Neuron (in vitro differentiated cells): Measurements from ENCODE around the gene ZFP64.
A peak's percentile ranks its signal among the peaks of the same experiment; 100 is the strongest.

Source experiments
- H2AFZ ChIP-seq: one replicate; pipeline ENCODE4 v1.6.1; 2013; ENCODE audit warnings: low read depth, mild to moderate bottlenecking, inconsistent platforms, low read length, moderate library complexity
- H3K27me3 ChIP-seq: one replicate; pipeline ENCODE4 v1.6.1; 2013; ENCODE audit warnings: low read length; ENCODE audit not compliant: insufficient read depth
- H3K36me3 ChIP-seq: one replicate; pipeline ENCODE4 v1.6.1; 2013; ENCODE audit warnings: low read length; ENCODE audit not compliant: insufficient read depth
- H3K4me1 ChIP-seq: one replicate; pipeline ENCODE4 v1.6.1; 2013; ENCODE audit warnings: low read length; ENCODE audit not compliant: insufficient read depth
- H3K4me3 ChIP-seq: 2 replicates; pipeline ENCODE4 v1.5.1; 2013; ENCODE audit warnings: mild to moderate bottlenecking, low read length, moderate library complexity
- H3K9me3 ChIP-seq: one replicate; pipeline ENCODE4 v1.6.1; 2013; ENCODE audit warnings: low read length

Gene ZFP64

DNA sequence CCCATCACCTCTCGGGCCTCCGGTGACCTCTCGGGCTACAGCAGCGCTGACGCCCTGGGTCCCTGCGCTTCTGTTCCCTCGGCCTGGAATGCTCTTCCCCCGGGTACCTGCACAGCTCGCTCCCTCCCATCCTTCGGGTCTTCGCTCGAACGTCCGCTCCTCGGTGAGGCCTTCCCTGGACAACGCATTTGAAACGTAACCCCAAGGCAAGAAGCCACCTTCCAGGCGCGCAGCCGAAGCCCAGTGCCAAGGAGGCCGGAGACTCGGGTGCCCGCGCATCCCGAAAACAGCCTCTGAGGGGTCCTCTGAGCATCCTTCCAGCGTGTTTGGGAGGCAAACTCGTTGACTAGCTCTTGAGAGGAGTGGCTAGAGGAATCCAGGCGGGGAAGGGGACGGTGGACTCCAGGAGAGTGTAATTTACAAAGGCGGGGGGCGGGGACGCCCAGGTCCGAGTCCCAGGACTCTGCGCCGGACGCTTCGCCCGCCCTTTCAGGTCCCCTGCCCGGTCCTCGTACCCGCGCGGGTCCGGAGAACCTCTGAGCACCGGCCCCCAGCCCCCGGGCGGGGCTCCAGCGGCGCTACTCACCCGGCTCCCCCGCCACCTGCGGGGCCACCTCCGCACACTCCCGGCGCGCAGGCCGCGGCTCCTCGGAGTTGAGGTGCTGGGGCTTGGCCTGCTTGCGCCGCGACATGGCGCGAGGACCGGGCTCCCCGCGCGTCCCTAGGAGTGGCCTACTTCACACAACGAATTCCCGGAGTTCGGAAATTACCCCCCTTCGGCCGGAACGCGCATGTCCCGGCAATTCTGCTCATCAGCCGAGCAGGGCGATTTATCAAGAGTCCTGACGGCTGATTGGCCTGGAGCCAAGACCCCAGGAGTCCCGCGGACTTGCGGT lies 86.8 kb downstream of the ZFP64 start:
- Histone ChIP-seq H3K9me3 (no peaks in the 10 kb centered on the region), H3K27me3 (no peaks in the 10 kb centered on the region), H3K4me1 (peaks cover 5% of the 10 kb centered on the region), H2AFZ (peak overlapping the region; percentile 60), H3K4me3 (peak overlapping the region; percentile 60), H3K36me3 (no peaks in the 10 kb centered on the region)

DNA sequence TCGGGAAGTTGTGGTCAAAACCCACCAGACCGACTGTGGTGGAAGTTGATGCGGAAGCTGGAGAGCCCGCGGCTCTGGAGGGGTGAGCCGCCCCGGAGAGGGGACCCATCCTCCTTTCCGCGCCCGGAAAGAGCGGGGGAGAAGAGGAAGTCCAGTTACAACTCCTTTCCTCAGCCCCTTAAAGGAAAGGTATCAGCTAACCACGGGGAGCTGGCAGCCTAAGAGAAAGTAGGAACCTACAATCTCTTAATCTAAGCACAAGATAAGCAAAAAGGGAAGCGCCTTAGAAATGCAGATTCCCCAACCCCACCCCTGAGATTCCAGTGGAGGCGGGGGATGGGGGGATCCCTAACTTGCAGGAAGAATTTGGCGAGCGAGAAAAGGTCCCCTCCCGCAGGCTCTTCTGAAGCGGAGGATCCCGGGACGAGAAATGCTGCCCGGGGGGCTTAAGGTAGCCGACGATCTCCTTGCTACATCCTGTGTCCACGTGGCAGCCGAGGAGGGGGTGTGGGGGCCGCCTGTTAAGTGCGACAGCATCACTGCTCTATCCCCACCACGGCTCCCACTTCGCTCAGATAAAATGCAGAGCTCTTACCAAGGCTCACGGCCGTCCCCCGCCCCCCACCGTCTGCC lies 87.5 kb downstream of the ZFP64 start:
- Histone ChIP-seq H3K4me1 (peaks cover 5% of the 10 kb centered on the region), H3K36me3 (no peaks in the 10 kb centered on the region), H3K27me3 (no peaks in the 10 kb centered on the region), H2AFZ (peak overlapping the region; percentile 60), H3K9me3 (no peaks in the 10 kb centered on the region), H3K4me3 (peak overlapping the region; percentile 60)

DNA sequence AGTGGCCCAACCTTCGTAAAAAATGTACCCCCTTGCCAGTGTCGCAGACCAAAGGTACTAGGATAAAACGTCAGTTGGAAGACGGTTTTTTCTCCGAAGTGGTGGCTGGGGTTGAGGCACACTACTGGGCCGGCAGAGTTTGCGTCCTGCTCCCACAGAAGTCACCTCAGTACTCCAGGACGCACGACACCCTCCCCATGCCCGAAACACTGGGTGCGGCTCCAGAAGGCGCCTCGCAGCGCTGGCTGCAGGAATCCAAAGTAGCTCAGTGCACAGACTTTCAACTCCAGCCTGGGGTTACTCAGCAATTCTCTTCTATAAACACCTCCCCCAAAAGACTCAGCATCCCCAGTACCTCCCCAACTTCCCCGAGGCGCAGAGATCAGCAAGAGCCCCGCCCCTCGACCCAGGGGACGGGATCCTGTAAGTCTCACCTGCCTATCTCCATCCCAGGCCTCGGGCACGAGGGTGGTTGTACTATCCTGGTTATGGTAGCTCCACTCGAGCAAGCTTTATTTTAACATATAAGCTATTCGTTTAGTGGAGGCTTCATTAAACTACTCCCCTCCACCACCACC lies 88.2 kb downstream of the ZFP64 start:
- Histone ChIP-seq H3K27me3 (no peaks in the 10 kb centered on the region), H3K4me1 (peaks cover 5% of the 10 kb centered on the region), H2AFZ (peak overlapping the region; percentile 60), H3K4me3 (peak overlapping the region; percentile 60), H3K9me3 (no peaks in the 10 kb centered on the region), H3K36me3 (no peaks in the 10 kb centered on the region)

DNA sequence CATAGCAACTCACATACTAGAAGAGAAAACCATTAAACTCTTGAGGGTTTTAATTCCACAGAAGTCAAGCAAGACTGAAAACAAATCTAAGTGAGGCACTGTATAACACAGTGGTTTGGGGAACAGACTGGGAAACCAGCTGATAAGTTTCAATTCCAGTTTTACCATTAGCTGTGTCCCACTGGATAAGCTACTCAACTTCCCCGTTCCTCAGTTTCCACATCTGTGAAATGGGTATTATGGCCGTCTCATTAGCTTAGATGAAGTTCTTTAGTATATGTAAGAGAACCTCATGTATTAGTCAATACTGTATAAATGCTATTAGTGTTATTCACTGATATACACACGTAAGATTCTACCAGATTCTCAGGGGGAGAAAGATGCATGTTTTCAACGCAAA lies 89.0 kb downstream of the ZFP64 start:
- Histone ChIP-seq H2AFZ (no peak overlapping the region), H3K36me3 (no peaks in the 10 kb centered on the region), H3K9me3 (no peaks in the 10 kb centered on the region), H3K4me3 (no peak overlapping the region), H3K27me3 (no peaks in the 10 kb centered on the region), H3K4me1 (peaks cover 5% of the 10 kb centered on the region)

DNA sequence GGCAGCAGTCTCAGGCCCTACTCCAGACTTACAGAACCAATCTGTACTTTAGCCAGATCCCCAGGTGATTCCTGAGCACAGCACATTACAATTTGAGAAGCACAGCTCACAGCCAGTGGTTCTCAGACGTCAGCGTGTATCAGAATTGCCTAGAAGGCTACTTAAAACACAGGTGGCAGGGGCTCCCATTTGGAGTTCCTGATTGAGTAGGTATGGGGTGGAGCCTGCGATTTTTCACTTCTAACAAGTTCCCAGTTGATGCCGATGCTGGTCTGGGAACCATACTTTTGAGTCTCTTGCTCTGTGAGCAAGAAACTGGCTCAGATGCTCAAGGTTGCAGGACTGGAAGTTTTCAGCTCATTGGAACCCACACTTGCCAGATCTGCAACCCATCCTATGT lies 89.5 kb downstream of the ZFP64 start:
- peaks cover 5% of the 10 kb centered on the region for H3K4me1 ChIP-seq
- H3K27me3 ChIP-seq = no peaks in the 10 kb centered on the region
- H3K36me3 ChIP-seq = peaks cover under 1% of the 10 kb centered on the region
- no peaks in the 10 kb centered on the region for H3K9me3 ChIP-seq
- no peak overlapping the region for H2AFZ ChIP-seq
- no peak overlapping the region for H3K4me3 ChIP-seq
